Heart left ventricle (tissue), 13 donors: ENCODE measurements around the gene GPR78.

Experiments
- POLR2A ChIP-seq, 2 donors: fragments of 450-650 bp; IDR thresholded peaks; one replicate each; pipeline ENCODE4 v1.6.1; 2017; ENCODE audit warnings: antibody characterized with exemption in 2 of 2, mild to moderate bottlenecking in 2 of 2, moderate library complexity in 2 of 2
- TF ChIP-seq, protein P1 (sequence below), 12 donors: fragments of 200-600 bp; sonication (generic) in 4 of 12; IDR thresholded peaks; one replicate each; pipeline versions ENCODE4 v1.5.0 to v1.8.0; 2018 to 2022; ENCODE audit warnings: antibody characterized with exemption in 12 of 12, mild to moderate bottlenecking in 5 of 12
- donor health status: ischemic (EF 13 %, LVEDD 7.1; RV severe dilation, severe dysfunction).
- donor health status: DM: no; HTN: yes; CAD: no.
- donor health status: DM: no; HTN: no; CAD: no.
- donor health status: ischemic (EF 25% LVEDD 6.9; RV normal size, moderate dysfunction).
- donor health status: ischemic (EF 25% LVEDD 5.7; RV mildly dilated, moderate dysfunction).
- donor health status: ischemic (EF 35%, LVEDD 5.7; RV mildly dilated, moderate dysfunction).
- donor health status: nonischemic (EF 11% LVEDD 7.7; RV severe dilation, severe dysfunction).
- donor health status: DM: yes; HTN: yes; CAD: no.
- donor health status: PGD.
- donor health status: ischemic (EF 29% LVEDD 5.4; RV normal size, mild dysfunction).
- donor health status: nonischemic (EF 23%, LVEDD 6.1; RV moderate dilation, normal function).

- TF ChIP-seq, protein P1, sequence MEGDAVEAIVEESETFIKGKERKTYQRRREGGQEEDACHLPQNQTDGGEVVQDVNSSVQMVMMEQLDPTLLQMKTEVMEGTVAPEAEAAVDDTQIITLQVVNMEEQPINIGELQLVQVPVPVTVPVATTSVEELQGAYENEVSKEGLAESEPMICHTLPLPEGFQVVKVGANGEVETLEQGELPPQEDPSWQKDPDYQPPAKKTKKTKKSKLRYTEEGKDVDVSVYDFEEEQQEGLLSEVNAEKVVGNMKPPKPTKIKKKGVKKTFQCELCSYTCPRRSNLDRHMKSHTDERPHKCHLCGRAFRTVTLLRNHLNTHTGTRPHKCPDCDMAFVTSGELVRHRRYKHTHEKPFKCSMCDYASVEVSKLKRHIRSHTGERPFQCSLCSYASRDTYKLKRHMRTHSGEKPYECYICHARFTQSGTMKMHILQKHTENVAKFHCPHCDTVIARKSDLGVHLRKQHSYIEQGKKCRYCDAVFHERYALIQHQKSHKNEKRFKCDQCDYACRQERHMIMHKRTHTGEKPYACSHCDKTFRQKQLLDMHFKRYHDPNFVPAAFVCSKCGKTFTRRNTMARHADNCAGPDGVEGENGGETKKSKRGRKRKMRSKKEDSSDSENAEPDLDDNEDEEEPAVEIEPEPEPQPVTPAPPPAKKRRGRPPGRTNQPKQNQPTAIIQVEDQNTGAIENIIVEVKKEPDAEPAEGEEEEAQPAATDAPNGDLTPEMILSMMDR (IDR thresholded peaks at IDR 0.05), result no peak
- no peak for TF ChIP-seq POLR2A (IDR thresholded peaks at IDR 0.05)
Measured at GRCh38 chr4:8598391-8599090, 18.3 kb downstream of the GPR78 start.
